MCF 10A (cell line): ENCODE data around the gene FCN2. TPM values are rescaled to one million over a fixed set of nuclear protein-coding genes. Genes with fewer than 3 reads are reported as not detected.

Source experiments
- BruUV-seq: library from RNA; stranded (reverse); fragments of 400-500 nt; replicated peaks from 2 replicates; lab custom pipeline; 2021; lab: Mats Ljungman, UMichigan
- CTCF ChIA-PET: fragments of 300-600 bp; sonication (Branson Sonifier 250); formaldehyde crosslinking; extraction: SDS; loops from one replicate; lab custom pipeline; 2021; ENCODE audit warnings: antibody characterized with exemption, inconsistent platforms; lab: Yijun Ruan, JAX
- POLR2A ChIA-PET: fragments of 300-600, 350-650 bp; sonication (Branson Sonifier 250); formaldehyde crosslinking; extraction: SDS; loops from one replicate; lab custom pipeline; 2020; ENCODE audit warnings: antibody characterized with exemption, inconsistent platforms; lab: Yijun Ruan, JAX
- DNase-seq: peaks from one replicate; pipeline ENCODE4 v3.0.0-alpha.2; 2018; ENCODE audit not compliant: unreplicated experiment
- H3K27ac Mint-ChIP-seq: one replicate; pipeline ENCODE4 v1.8.0; 2022; ENCODE audit warnings: mild to moderate bottlenecking, low read depth, mixed read lengths; ENCODE audit not compliant: unreplicated experiment
- H3K27me3 Mint-ChIP-seq: one replicate; pipeline ENCODE4 v1.8.0; 2022; ENCODE audit warnings: mixed read lengths; ENCODE audit not compliant: insufficient read depth, unreplicated experiment
- H3K36me3 Mint-ChIP-seq: one replicate; pipeline ENCODE4 v1.8.0; 2022; ENCODE audit warnings: mild to moderate bottlenecking, moderate library complexity, mixed read lengths; ENCODE audit not compliant: insufficient read depth, unreplicated experiment
- H3K4me1 Mint-ChIP-seq: one replicate; pipeline ENCODE4 v1.8.0; 2022; ENCODE audit warnings: mixed read lengths; ENCODE audit not compliant: insufficient read depth, unreplicated experiment
- H3K4me3 Mint-ChIP-seq: one replicate; pipeline ENCODE4 v1.8.0; 2022; ENCODE audit warnings: mild to moderate bottlenecking, moderate library complexity, mixed read lengths; ENCODE audit not compliant: unreplicated experiment
- H3K9me3 Mint-ChIP-seq: one replicate; pipeline ENCODE4 v1.8.0; 2022; ENCODE audit warnings: mixed read lengths; ENCODE audit not compliant: unreplicated experiment
- intact Hi-C: fragments of 100-400 bp; cut with micrococcal nuclease; formaldehyde crosslinking; loops from 2 replicates; pipeline ENCODE4 v1.14.1; 2022
- total RNA-seq: library from RNA; stranded (reverse); gene quantifications from 2 replicates; pipeline ENCODE4 v1.2.3, GENCODE V29; 2022
- TF ChIP-seq, protein P1 (sequence below): fragments of 200-600 bp; IDR thresholded peaks from one replicate; pipeline ENCODE4 v1.8.0; 2022; ENCODE audit warnings: antibody characterized with exemption, mild to moderate bottlenecking; ENCODE audit not compliant: unreplicated experiment

The FCN2 gene
- total RNA-seq, 1 experiment from 2014 or later: not detected

DNA sequence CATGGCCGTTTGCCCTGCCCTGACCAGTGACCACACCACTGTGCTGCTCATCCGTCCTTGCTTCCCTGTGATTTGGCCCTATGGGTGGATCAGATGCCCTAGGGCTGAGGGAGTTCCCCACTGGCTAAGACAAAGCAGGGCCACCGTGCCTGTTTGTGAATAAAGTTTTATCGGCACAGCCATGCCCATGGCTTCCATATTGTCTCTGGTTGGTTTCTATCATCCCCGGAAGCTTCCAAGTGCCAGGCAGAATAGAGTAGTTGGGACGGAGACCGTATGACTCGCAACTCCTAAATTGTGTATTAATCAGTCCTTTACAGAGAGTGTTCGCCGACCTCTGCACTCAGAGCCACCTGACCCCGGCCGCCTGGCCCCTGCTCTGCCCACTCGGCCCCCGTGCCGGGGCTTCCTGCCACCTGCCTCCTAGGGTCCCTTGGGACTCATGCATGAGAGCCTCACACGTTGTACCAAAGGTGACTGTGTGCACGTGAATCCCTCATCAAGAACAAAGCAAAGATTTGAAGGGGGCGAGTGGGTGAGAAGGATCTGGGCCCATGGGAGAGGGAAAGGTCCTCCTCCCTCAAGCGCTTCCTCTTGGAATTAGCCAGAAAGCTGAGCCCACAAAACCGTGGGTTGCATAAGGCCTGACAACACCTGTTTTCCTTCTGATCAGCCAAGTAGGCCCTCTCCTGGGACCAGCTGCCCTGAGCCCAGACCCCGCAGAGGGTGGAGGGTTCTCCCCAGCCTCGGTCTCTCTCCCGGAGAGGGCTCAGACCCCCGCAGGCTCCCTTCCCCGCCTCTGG lies 11.7 kb upstream of the FCN2 start:
- H3K27me3 Mint-ChIP-seq: peaks cover 29% of the 10 kb centered on the region
- H3K9me3 Mint-ChIP-seq: peaks cover 6% of the 10 kb centered on the region
- H3K27ac Mint-ChIP-seq: no peak overlapping the region
- no peaks in the 10 kb centered on the region for H3K36me3 Mint-ChIP-seq
- BruUV-seq: no TSS peak
- CTCF ChIA-PET: no interaction called here
- no peak overlapping the region for H3K4me3 Mint-ChIP-seq
- H3K4me1 Mint-ChIP-seq: peaks cover 5% of the 10 kb centered on the region
- TF ChIP-seq, protein P1, sequence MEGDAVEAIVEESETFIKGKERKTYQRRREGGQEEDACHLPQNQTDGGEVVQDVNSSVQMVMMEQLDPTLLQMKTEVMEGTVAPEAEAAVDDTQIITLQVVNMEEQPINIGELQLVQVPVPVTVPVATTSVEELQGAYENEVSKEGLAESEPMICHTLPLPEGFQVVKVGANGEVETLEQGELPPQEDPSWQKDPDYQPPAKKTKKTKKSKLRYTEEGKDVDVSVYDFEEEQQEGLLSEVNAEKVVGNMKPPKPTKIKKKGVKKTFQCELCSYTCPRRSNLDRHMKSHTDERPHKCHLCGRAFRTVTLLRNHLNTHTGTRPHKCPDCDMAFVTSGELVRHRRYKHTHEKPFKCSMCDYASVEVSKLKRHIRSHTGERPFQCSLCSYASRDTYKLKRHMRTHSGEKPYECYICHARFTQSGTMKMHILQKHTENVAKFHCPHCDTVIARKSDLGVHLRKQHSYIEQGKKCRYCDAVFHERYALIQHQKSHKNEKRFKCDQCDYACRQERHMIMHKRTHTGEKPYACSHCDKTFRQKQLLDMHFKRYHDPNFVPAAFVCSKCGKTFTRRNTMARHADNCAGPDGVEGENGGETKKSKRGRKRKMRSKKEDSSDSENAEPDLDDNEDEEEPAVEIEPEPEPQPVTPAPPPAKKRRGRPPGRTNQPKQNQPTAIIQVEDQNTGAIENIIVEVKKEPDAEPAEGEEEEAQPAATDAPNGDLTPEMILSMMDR: no peak
- POLR2A ChIA-PET: no interaction called here
- intact Hi-C loops: no loop called here
- no peak for DNase-seq

DNA sequence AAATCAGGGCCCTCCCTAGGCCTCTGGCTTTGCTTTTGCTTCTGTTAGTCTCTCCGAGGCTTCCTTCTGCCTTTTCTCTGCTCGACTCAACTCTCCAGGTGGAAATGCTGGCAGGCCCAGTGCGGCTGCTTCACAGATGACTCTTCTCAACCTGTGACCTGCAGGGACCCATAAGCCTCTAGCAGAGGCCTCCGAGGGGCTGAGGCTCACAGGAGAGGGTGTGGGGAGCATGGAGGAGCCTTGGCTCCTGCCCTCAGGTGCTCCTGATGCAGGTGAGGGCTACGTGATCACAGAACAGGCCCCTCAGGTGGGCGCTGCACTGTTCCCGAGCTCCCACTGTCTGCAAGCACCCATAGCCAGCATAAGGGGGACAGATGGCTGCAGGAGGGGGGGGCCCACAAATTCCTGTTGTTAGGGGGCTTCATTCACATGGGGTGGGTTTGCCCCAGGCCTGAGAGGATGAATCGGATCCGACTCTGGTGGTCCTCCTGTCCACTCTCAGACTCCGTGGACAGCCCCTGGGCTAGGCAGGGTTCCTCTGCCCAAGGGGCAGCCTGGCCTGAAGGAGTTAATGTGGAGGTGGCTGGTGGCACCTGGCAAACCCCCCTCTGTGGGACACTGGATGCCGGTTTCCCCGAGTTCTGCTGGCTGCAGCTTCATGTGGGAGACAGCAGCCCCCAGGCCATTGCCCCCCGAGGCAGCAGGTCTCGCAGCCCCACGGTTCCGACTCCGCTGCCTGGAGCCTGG lies 10.9 kb upstream of the FCN2 start:
- Mint-ChIP-seq H3K4me1 (peaks cover 5% of the 10 kb centered on the region), H3K27ac (no peak overlapping the region), H3K9me3 (peaks cover 6% of the 10 kb centered on the region), H3K36me3 (no peaks in the 10 kb centered on the region), H3K27me3 (peaks cover 34% of the 10 kb centered on the region), H3K4me3 (no peak overlapping the region)
- no peak for DNase-seq
- ChIA-PET CTCF (no interaction called here), POLR2A (no interaction called here)
- BruUV-seq: no TSS peak
- TF ChIP-seq, protein P1: no peak
- intact Hi-C loops: no loop called here

DNA sequence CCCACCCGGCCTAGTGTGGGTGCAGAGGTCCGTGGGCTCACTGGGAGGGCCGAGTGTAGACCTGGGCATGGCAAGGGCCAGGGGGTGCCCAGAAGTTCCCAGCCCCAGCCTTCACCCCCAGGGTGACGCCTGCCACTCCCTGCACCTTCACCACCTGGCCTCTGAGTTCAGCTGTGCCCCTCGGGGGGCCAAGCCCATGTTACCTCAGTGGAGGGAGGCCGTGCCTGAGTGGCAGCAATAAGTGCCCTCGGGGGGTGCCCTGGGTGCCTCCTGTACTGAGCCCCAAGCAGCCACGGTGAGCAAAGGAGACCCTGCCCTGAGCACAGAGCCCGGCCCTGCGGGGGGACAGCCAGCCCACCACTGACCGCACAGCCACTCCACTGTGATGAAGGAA lies 10.3 kb upstream of the FCN2 start:
- H3K4me3 Mint-ChIP-seq: no peak overlapping the region
- peaks cover 5% of the 10 kb centered on the region for H3K4me1 Mint-ChIP-seq
- no peak overlapping the region for H3K27ac Mint-ChIP-seq
- H3K36me3 Mint-ChIP-seq: no peaks in the 10 kb centered on the region
- POLR2A ChIA-PET: no interaction called here
- TF ChIP-seq, protein P1: no peak
- CTCF ChIA-PET: interaction anchor here (0.6 kb wide), 1 partner anchor 397 kb away, joined by 3 read pairs; no protein-coding TSS in a partner anchor
- peaks cover 6% of the 10 kb centered on the region for H3K9me3 Mint-ChIP-seq
- no peak for DNase-seq
- BruUV-seq: no TSS peak
- H3K27me3 Mint-ChIP-seq: peaks cover 40% of the 10 kb centered on the region
- intact Hi-C loops: no loop called here
